ENCODE data around the gene RNU5D-1.

Gene RNU5D-1

GRCh38 chr1:44698138-44698537, 32.8 kb downstream of the RNU5D-1 start:
- H3K4me3 ChIP-seq (ENCODE audit: low read depth, low read length): no peak overlapping the region
- no peak for TF ChIP-seq CTCF (IDR thresholded peaks at IDR 0.05; ENCODE audit: borderline replicate concordance, insufficient read depth, low read depth, low read length)

GRCh38 chr1:44696789-44697345, 34.1 kb downstream of the RNU5D-1 start:
- no peak for TF ChIP-seq CTCF (IDR thresholded peaks at IDR 0.05; ENCODE audit: borderline replicate concordance, insufficient read depth, low read depth, low read length)
- no peak overlapping the region for H3K4me3 ChIP-seq (ENCODE audit: low read depth, low read length)

GRCh38 chr1:44696101-44696500, 34.9 kb downstream of the RNU5D-1 start:
- TF ChIP-seq CTCF (IDR thresholded peaks at IDR 0.05; ENCODE audit: borderline replicate concordance, insufficient read depth, low read depth, low read length): no peak

GRCh38 chr1:44695671-44696070, 35.3 kb downstream of the RNU5D-1 start:
- no peak for TF ChIP-seq CTCF (IDR thresholded peaks at IDR 0.05; ENCODE audit: borderline replicate concordance, insufficient read depth, low read depth, low read length)
- no peak overlapping the region for H3K4me3 ChIP-seq (ENCODE audit: low read depth, low read length)

More at GRCh38 chr1:44696101-44696500, 34.9 kb downstream of the RNU5D-1 start:
- no peak overlapping the region for H3K4me3 ChIP-seq (ENCODE audit: low read depth, low read length)

GRCh38 chr1:44694863-44695478, 36.0 kb downstream of the RNU5D-1 start:
- no peak for TF ChIP-seq CTCF (IDR thresholded peaks at IDR 0.05; ENCODE audit: borderline replicate concordance, insufficient read depth, low read depth, low read length)
- H3K4me3 ChIP-seq (ENCODE audit: low read depth, low read length): no peak overlapping the region

GRCh38 chr1:44693900-44694299, 37.1 kb downstream of the RNU5D-1 start:
- TF ChIP-seq CTCF (IDR thresholded peaks at IDR 0.05; ENCODE audit: borderline replicate concordance, insufficient read depth, low read depth, low read length): no peak

GRCh38 chr1:44693159-44693558, 37.8 kb downstream of the RNU5D-1 start:
- no peak overlapping the region for H3K4me3 ChIP-seq (ENCODE audit: low read depth, low read length)
- no peak for TF ChIP-seq CTCF (IDR thresholded peaks at IDR 0.05; ENCODE audit: borderline replicate concordance, insufficient read depth, low read depth, low read length)

More at GRCh38 chr1:44693900-44694299, 37.1 kb downstream of the RNU5D-1 start:
- no peak overlapping the region for H3K4me3 ChIP-seq (ENCODE audit: low read depth, low read length)
